Natural killer cell (primary cell): Measurements from ENCODE around the gene GAGE10. TPM values are rescaled to one million over a fixed set of nuclear protein-coding genes. Genes with fewer than 3 reads are reported as not detected.

Source experiments
- ATAC-seq, 3 donors: fragments of 150-1000 bp in 2 of 3; fragments of 200-7000 bp in 1 of 3; cut with Tn5 transposase; 1 replicate in 1 of 3; 2 replicates in 2 of 3; pipeline ENCODE4 v1.10.0; 2021; ENCODE audit warnings: mild to moderate bottlenecking in 2 of 3, moderate library complexity in 2 of 3
- DNase-seq, 2 donors: peaks; one replicate each; pipeline versions ENCODE4 v3.0.0 to v3.0.0-alpha.2; 2013 to 2021; ENCODE audit warnings: mixed read lengths in 1 of 2
- H3K27ac ChIP-seq: one replicate; pipeline ENCODE4 v1.5.1; 2013; ENCODE audit warnings: mild to moderate bottlenecking, low read length
- H3K27me3 ChIP-seq: one replicate; pipeline ENCODE4 v1.6.1; 2013; ENCODE audit warnings: low read length; ENCODE audit not compliant: control insufficient read depth, insufficient read depth
- H3K36me3 ChIP-seq: one replicate; pipeline ENCODE4 v1.6.1; 2013; ENCODE audit warnings: low read length; ENCODE audit not compliant: control insufficient read depth, insufficient read depth
- H3K4me1 ChIP-seq: one replicate; pipeline ENCODE4 v1.6.1; 2013; ENCODE audit warnings: low read length; ENCODE audit not compliant: control insufficient read depth, insufficient read depth
- H3K4me3 ChIP-seq: one replicate; pipeline ENCODE4 v1.5.1; 2013; ENCODE audit warnings: low read length
- H3K9me3 ChIP-seq: one replicate; pipeline ENCODE4 v1.6.1; 2013; ENCODE audit warnings: low read length; ENCODE audit not compliant: control insufficient read depth, insufficient read depth
- H3K27ac Mint-ChIP-seq, 2 donors: one replicate each; pipeline ENCODE4 v1.8.0; 2022; ENCODE audit warnings: mild to moderate bottlenecking in 2 of 2, mixed read lengths in 2 of 2, moderate library complexity in 1 of 2
- H3K27me3 Mint-ChIP-seq, 2 donors: one replicate each; pipeline ENCODE4 v1.8.0; 2022; ENCODE audit warnings: low read depth in 2 of 2, mixed read lengths in 2 of 2
- H3K36me3 Mint-ChIP-seq: one replicate; pipeline ENCODE4 v1.8.0; 2022; ENCODE audit warnings: mixed read lengths
- H3K4me1 Mint-ChIP-seq, 2 donors: one replicate each; pipeline ENCODE4 v1.8.0; 2022; ENCODE audit warnings: mixed read lengths in 2 of 2
- H3K4me3 Mint-ChIP-seq: one replicate; pipeline ENCODE4 v1.8.0; 2022; ENCODE audit warnings: mild to moderate bottlenecking, moderate library complexity, mixed read lengths
- H3K9me3 Mint-ChIP-seq, 2 donors: one replicate each; pipeline ENCODE4 v1.8.0; 2022; ENCODE audit warnings: mixed read lengths in 2 of 2
- CTCF ChIP-seq: fragments of 200-600 bp; IDR thresholded peaks from one replicate; pipeline ENCODE4 v1.8.0; 2022; ENCODE audit warnings: antibody characterized with exemption
- WGBS: methylation state at CpG from one replicate; pipeline ENCODE4 v1.1.7; 2013; ENCODE audit warnings: missing lambda C conversion rate; ENCODE audit not compliant: insufficient coverage; 5-methylcytosine and 5-hydroxymethylcytosine counted together
- intact Hi-C: fragments of 100-400 bp; cut with micrococcal nuclease; formaldehyde crosslinking; loops from one replicate; pipeline ENCODE4 v1.14.2; 2022
- total RNA-seq, 4 donors: library from RNA; stranded (reverse); fragments of 120-200 nt in 1 of 4; gene quantifications; one replicate each; pipeline versions ENCODE4 v1.2.3 to v1.2.4, GENCODE V29; 2013 to 2022

GAGE10 gene
- not detected for total RNA-seq
- not detected for total RNA-seq (2013)

- H3K36me3 ChIP-seq, result no peaks in the 10 kb centered on the region
- Mint-ChIP-seq H3K27me3 (peaks cover 2 to 51% of the 10 kb centered on the region in 2 donors), H3K4me1 (peaks cover 2% of the 10 kb centered on the region in 2 donors), H3K9me3 (no peaks in the 10 kb centered on the region), H3K27ac (no peak within 1 kb of the TSS), H3K4me3 (no peak within 1 kb of the TSS), H3K36me3 (no peaks in the 10 kb centered on the region)
- H3K9me3 ChIP-seq, result no peaks in the 10 kb centered on the region
- intact Hi-C loops, result no loop called here
- DNase-seq (no peak), ATAC-seq (no peak)
- no peak within 1 kb of the TSS for H3K4me3 ChIP-seq
- peaks cover 3% of the 10 kb centered on the region for H3K4me1 ChIP-seq
- no peak for TF ChIP-seq CTCF
- no peaks in the 10 kb centered on the region for H3K27me3 ChIP-seq
- WGBS, result 86% methylated on average over 15 of the region's 15 CpGs
- H3K27ac ChIP-seq, result no peak within 1 kb of the TSS
Observed at GRCh38 chrX:49303346-49303745, at the start of gene GAGE10. Gene GAGE10 (plus strand): TSS chrX:49303646. CDS start chrX:49304860, 1,214 bp downstream.

GRCh38 chrX:49254639-49255038 is 48.8 kb upstream of the GAGE10 start:
- Histone ChIP-seq H3K36me3 (no peaks in the 10 kb centered on the region), H3K27me3 (no peaks in the 10 kb centered on the region), H3K4me3 (no peak overlapping the region), H3K27ac (no peak overlapping the region), H3K4me1 (peaks cover 27% of the 10 kb centered on the region), H3K9me3 (no peaks in the 10 kb centered on the region)
- intact Hi-C loops, result no loop called here
- 98% methylated on average over 6 of the region's 7 CpGs for WGBS
- no peak for TF ChIP-seq CTCF
- Mint-ChIP-seq H3K4me1 (peaks cover 8 to 20% of the 10 kb centered on the region in 2 donors), H3K27ac (no peak overlapping the region), H3K27me3 (no peaks in the 10 kb centered on the region), H3K9me3 (no peaks in the 10 kb centered on the region), H3K36me3 (no peaks in the 10 kb centered on the region), H3K4me3 (no peak overlapping the region)
- ATAC-seq (no peak), DNase-seq (no peak)

GRCh38 chrX:49256268-49256995 is 47.0 kb upstream of the GAGE10 start:
- H3K4me1 ChIP-seq, result peaks cover 22% of the 10 kb centered on the region
- Mint-ChIP-seq H3K4me3 (no peak overlapping the region), H3K36me3 (no peaks in the 10 kb centered on the region), H3K4me1 (peaks cover 0 to 12% of the 10 kb centered on the region in 2 donors), H3K27ac (no peak overlapping the region), H3K9me3 (no peaks in the 10 kb centered on the region), H3K27me3 (no peaks in the 10 kb centered on the region)
- H3K9me3 ChIP-seq, result no peaks in the 10 kb centered on the region
- no peaks in the 10 kb centered on the region for H3K36me3 ChIP-seq
- no peak for TF ChIP-seq CTCF
- intact Hi-C loops, result no loop called here
- ATAC-seq (no peak), DNase-seq (no peak)
- H3K27me3 ChIP-seq, result no peaks in the 10 kb centered on the region
- H3K27ac ChIP-seq, result no peak overlapping the region
- WGBS, result 90% methylated on average over 9 of the region's 9 CpGs
- no peak overlapping the region for H3K4me3 ChIP-seq
